GM13977 (cell line): ENCODE measurements around the gene NSUN4.

Experiments
- DNase-seq: peaks from one replicate; pipeline ENCODE4 v3.0.0; 2012; ENCODE audit warnings: low spot score
- CTCF ChIP-seq: IDR thresholded peaks from 2 replicates; pipeline ENCODE4 v1.5.1; 2012; ENCODE audit warnings: mild to moderate bottlenecking, control low read depth; ENCODE audit not compliant: insufficient read depth; ENCODE audit errors: extremely low read depth, missing control alignments
- in situ Hi-C: fragments of 300-500 bp; cut with MboI; formaldehyde crosslinking; loops from one replicate; pipeline ENCODE4 v1.12.0; 2022; ENCODE audit warnings: low sequenced_read_pairs, low pct_unique_long_range_greater_than_20kb, mixed read lengths, inconsistent platforms; ENCODE audit not compliant: unreplicated experiment

The NSUN4 gene

GRCh38 chr1:46408356-46409062 lies 67.9 kb downstream of the NSUN4 start:
- DNase-seq = no peak
- TF ChIP-seq CTCF = no peak
- in situ Hi-C loops = no loop called here

GRCh38 chr1:46409063-46409372 lies 68.4 kb downstream of the NSUN4 start:
- in situ Hi-C loops = no loop called here
- no peak for TF ChIP-seq CTCF
- no peak for DNase-seq

- DNase-seq = no peak
- no peak for TF ChIP-seq CTCF
- in situ Hi-C loops = no loop called here
Observed at GRCh38 chr1:46410156-46411009, 69.8 kb downstream of the NSUN4 start.

- in situ Hi-C loops = no loop called here
Observed at GRCh38 chr1:46411010-46411405, 70.4 kb downstream of the NSUN4 start.

More at GRCh38 chr1:46411010-46411405, 70.4 kb downstream of the NSUN4 start:
- no peak for TF ChIP-seq CTCF
- no peak for DNase-seq
